A549 (cell line): ENCODE results near the gene HOXB9. TPM values are rescaled to one million over a fixed set of nuclear protein-coding genes. Genes with fewer than 3 reads are reported as not detected.

ENCODE experiments used
- BHLHE40 ChIP-seq: IDR thresholded peaks from 2 replicates; pipeline ENCODE4 v1.6.1; 2012; ENCODE audit warnings: low read depth, low read length, inconsistent platforms
- CHD2 ChIP-seq: fragments of 150-350 bp; IDR thresholded peaks from 2 replicates; pipeline ENCODE4 v1.6.1; 2014; ENCODE audit warnings: low read length; ENCODE audit not compliant: partially characterized antibody
- CHD4 ChIP-seq: fragments of 200-600 bp; sonication (generic); IDR thresholded peaks from 2 replicates; pipeline ENCODE4 v1.6.1; 2016; ENCODE audit warnings: antibody characterized with exemption, mild to moderate bottlenecking, borderline replicate concordance
- EHMT2 ChIP-seq: fragments of 200-600 bp; sonication (generic); IDR thresholded peaks from 2 replicates; pipeline ENCODE4 v1.6.1; 2016; ENCODE audit warnings: antibody characterized with exemption, low read depth, mild to moderate bottlenecking, moderate library complexity
- ELK1 ChIP-seq: fragments of 150-350 bp; IDR thresholded peaks from 2 replicates; pipeline ENCODE4 v1.6.1; 2014; ENCODE audit warnings: low read depth, mild to moderate bottlenecking, low read length
- FOSL2 ChIP-seq, 2 experiments: fragments of 450-650 bp in 1 of 2; fragments of >200 bp in 1 of 2; sonication (Bioruptor Twin) in 1 of 2; formaldehyde crosslinking; IDR thresholded peaks; 2 replicates each; pipeline versions ENCODE4 v1.5.0 to v1.6.1; 2016 to 2020; ENCODE audit warnings: mild to moderate bottlenecking in 1 of 2, moderate library complexity in 1 of 2
- FOXS1 ChIP-seq: fragments of 250-450 bp; sonication (Bioruptor Pico); IDR thresholded peaks from 2 replicates; pipeline ENCODE4 v1.5.0; 2020; ENCODE audit warnings: mild to moderate bottlenecking, moderate library complexity
- KDM1A ChIP-seq: fragments of 200-600 bp; sonication (generic); IDR thresholded peaks from 2 replicates; pipeline ENCODE4 v1.6.1; 2016; ENCODE audit warnings: low read depth, mild to moderate bottlenecking
- KDM5A ChIP-seq: fragments of 200-600 bp; sonication (generic); IDR thresholded peaks from 2 replicates; pipeline ENCODE4 v1.6.1; 2016; ENCODE audit warnings: antibody characterized with exemption, mild to moderate bottlenecking
- MAX ChIP-seq: IDR thresholded peaks from 2 replicates; pipeline ENCODE4 v1.6.1; 2012
- MYC ChIP-seq: IDR thresholded peaks from 2 replicates; pipeline ENCODE4 v1.6.1; 2012; ENCODE audit warnings: mild to moderate bottlenecking, inconsistent platforms, low read length, improper control_type of control experiment, borderline replicate concordance
- NFE2L2 ChIP-seq: fragments of 150-350 bp; conservative IDR thresholded peaks from 2 replicates; pipeline ENCODE4 v1.6.1; 2014; ENCODE audit warnings: low read length
- NPAS2 ChIP-seq: fragments of 250-450 bp; sonication (Bioruptor Pico); IDR thresholded peaks from 2 replicates; pipeline ENCODE4 v1.8.0; 2022; ENCODE audit warnings: mild to moderate bottlenecking, moderate library complexity, borderline replicate concordance
- NR3C1 ChIP-seq: fragments of >200 bp; sonication (Bioruptor Twin); formaldehyde crosslinking; IDR thresholded peaks from 3 replicates; pipeline ENCODE4 v1.6.1; 2017
- POLR2AphosphoS2 ChIP-seq: conservative IDR thresholded peaks from 2 replicates; pipeline ENCODE4 v1.6.1; 2012; ENCODE audit warnings: low read length, improper control_type of control experiment, inconsistent platforms
- RCOR1 ChIP-seq: fragments of 150-350 bp; IDR thresholded peaks from 2 replicates; pipeline ENCODE4 v1.6.1; 2014; ENCODE audit warnings: antibody characterized with exemption, low read length, low read depth
- RNF2 ChIP-seq: fragments of 200-600 bp; sonication (generic); IDR thresholded peaks from 2 replicates; pipeline ENCODE4 v1.6.1; 2016; ENCODE audit warnings: low read depth, mild to moderate bottlenecking, antibody characterized with exemption, moderate library complexity, borderline replicate concordance
- TFCP2L1 ChIP-seq: fragments of 250-450 bp; sonication (Bioruptor Pico); IDR thresholded peaks from 2 replicates; pipeline ENCODE4 v1.5.0; 2021; ENCODE audit warnings: mild to moderate bottlenecking
- ZC3H11A ChIP-seq: fragments of 450-650 bp; IDR thresholded peaks from 2 replicates; pipeline ENCODE4 v1.6.1; 2014; ENCODE audit warnings: antibody characterized with exemption, mild to moderate bottlenecking
- ZNF302 ChIP-seq: fragments of 250-450 bp; sonication (Bioruptor Pico); IDR thresholded peaks from 2 replicates; pipeline ENCODE4 v1.9.0; 2021; ENCODE audit warnings: inconsistent platforms, mild to moderate bottlenecking, moderate library complexity
- ZSCAN20 ChIP-seq: fragments of 250-450 bp; sonication (Bioruptor Pico); IDR thresholded peaks from 2 replicates; pipeline ENCODE4 v1.8.0; 2022; ENCODE audit warnings: mild to moderate bottlenecking, moderate library complexity
- polyA plus RNA-seq, 4 experiments: library from polyadenylated mRNA; depleted of rRNA in 3 of 4; stranded (reverse); fragments of >200 nt; fragmentation: RNase III in 1 of 4; extraction: RNeasy Plus Mini Kit Qiagen cat#74134 plus additional on column Dnase treatment in 1 of 4; gene quantifications; 2 replicates in 3 of 4; 3 replicates in 1 of 4; pipeline ENCODE4 v1.2.3, GENCODE V29; 2011 to 2017
- TF ChIP-seq, protein P1 (sequence below): fragments of 250-450 bp; sonication (Bioruptor Pico); IDR thresholded peaks from 2 replicates; pipeline ENCODE4 v1.5.0; 2020; ENCODE audit warnings: low read depth, mild to moderate bottlenecking, moderate library complexity
- TF ChIP-seq, protein P2 (sequence below): fragments of 450-650 bp; IDR thresholded peaks from 2 replicates; pipeline ENCODE4 v1.6.1; 2014; ENCODE audit warnings: antibody characterized with exemption
- TF ChIP-seq, protein P3 (sequence below): fragments of >200 bp; sonication (Bioruptor Twin); formaldehyde crosslinking; IDR thresholded peaks from 3 replicates; pipeline ENCODE4 v1.6.1; 2016

The HOXB9 gene
- polyA plus RNA-seq, 2 of the 4 experiments (the other 2 are of a cell fraction): 5.6 to 24.6 TPM

DNA sequence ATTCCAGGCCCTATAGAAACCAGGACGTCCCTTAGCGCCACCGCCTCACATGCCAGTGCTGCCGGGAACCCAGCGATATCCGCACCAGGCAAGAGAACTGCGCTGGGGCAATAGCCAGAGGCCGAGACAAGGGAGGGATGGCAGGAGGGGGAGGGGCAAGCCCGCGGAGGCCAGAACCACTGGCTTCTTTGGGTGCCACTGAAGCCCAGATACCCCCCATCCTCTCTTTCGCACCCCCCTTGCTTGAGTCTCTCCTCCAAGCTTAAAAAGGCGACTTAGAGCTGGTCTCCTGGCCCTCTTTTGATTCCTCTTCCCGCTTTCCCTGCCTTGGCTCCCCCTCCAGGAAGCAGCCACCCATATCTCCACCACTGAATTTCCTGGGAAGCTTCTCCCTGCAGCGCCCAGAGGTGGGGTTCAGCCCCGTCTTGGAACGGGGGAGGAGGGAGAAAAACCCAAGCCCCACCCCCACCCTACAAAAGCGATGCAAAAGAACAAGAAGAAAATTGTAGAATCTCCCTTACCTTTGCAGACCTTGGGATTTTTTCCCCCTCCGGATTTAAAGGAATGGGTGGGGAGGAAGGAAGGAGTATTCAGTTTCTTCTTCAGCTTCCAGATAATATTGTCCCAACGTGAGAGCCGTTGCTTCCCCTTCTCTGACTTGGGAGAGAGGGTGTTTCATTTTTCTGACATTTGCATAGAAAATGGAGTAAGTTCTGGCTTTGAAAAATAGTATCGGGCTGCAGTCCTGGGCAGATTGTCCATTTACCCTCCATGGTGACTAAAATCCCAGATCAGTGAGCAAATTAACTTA lies 22.0 kb downstream of the HOXB9 start (continued):
- TF ChIP-seq NFE2L2 (no peak), POLR2AphosphoS2 (no peak), FOSL2 (IDR thresholded peaks at IDR 0.05) (no peak), FOSL2 (CRISPR knock-in tag; IDR thresholded peaks at IDR 0.05) (no peak), KDM1A (no peak), ELK1 (no peak), CHD2 (no peak), FOXS1 (CRISPR knock-in tag) (no peak), EHMT2 (no peak), NPAS2 (CRISPR knock-in tag) (no peak), MAX (peak; percentile 81), MYC (no peak), ZSCAN20 (CRISPR knock-in tag) (no peak), RNF2 (no peak), ZC3H11A (no peak), ZNF302 (CRISPR knock-in tag) (no peak), CHD4 (no peak), RCOR1 (no peak), KDM5A (no peak), NR3C1 (no peak), TFCP2L1 (CRISPR knock-in tag) (no peak), BHLHE40 (no peak)
- TF ChIP-seq, protein P1, sequence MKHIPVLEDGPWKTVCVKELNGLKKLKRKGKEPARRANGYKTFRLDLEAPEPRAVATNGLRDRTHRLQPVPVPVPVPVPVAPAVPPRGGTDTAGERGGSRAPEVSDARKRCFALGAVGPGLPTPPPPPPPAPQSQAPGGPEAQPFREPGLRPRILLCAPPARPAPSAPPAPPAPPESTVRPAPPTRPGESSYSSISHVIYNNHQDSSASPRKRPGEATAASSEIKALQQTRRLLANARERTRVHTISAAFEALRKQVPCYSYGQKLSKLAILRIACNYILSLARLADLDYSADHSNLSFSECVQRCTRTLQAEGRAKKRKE (CRISPR knock-in tag): no peak
- TF ChIP-seq, protein P2, sequence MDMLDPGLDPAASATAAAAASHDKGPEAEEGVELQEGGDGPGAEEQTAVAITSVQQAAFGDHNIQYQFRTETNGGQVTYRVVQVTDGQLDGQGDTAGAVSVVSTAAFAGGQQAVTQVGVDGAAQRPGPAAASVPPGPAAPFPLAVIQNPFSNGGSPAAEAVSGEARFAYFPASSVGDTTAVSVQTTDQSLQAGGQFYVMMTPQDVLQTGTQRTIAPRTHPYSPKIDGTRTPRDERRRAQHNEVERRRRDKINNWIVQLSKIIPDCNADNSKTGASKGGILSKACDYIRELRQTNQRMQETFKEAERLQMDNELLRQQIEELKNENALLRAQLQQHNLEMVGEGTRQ: no peak
- TF ChIP-seq, protein P3, sequence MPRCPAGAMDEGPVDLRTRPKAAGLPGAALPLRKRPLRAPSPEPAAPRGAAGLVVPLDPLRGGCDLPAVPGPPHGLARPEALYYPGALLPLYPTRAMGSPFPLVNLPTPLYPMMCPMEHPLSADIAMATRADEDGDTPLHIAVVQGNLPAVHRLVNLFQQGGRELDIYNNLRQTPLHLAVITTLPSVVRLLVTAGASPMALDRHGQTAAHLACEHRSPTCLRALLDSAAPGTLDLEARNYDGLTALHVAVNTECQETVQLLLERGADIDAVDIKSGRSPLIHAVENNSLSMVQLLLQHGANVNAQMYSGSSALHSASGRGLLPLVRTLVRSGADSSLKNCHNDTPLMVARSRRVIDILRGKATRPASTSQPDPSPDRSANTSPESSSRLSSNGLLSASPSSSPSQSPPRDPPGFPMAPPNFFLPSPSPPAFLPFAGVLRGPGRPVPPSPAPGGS: peak; percentile 27; the same call in 1 of the 3 replicates
